ENCODE data around the gene NFYB. TPM values are rescaled to one million over a fixed set of nuclear protein-coding genes. Genes with fewer than 3 reads are reported as not detected.

Gene NFYB
- polyA plus RNA-seq, 2 of the 4 experiments (the other 2 are of a cell fraction) = 45.2 to 70.2 TPM

DNA sequence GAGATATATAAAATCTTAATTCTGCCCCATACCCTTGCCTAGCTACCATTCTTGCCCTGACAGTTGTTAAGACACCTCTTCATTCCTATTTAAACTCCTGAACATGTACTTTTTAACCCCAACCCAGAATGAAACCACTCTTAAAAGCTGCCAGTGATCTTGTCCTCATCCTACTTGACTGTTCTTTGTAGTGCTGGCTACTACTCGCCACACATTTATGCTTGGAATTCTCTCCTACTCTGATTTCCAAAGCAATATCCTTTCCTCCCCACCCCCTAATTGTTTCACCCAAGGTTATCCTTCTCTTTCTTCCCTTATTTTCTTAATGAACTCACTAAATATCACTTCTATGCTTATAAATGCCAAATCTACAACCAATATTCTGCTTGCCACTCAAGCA lies 4.1 kb downstream of the NFYB start:
- H3K4me3 ChIP-seq = no peak overlapping the region
- no peaks in the 10 kb centered on the region for H3K9me3 ChIP-seq
- WGBS (ENCODE audit: missing lambda C conversion rate) = 85% methylated on average over 1 of the region's 1 CpG
- POLR2A ChIA-PET = no interaction called here
- TF ChIP-seq PHF8 (IDR thresholded peaks at IDR 0.05; ENCODE audit: borderline replicate concordance, low read depth) = no peak
- no peak for TF ChIP-seq FOXS1 (CRISPR knock-in tag; IDR thresholded peaks at IDR 0.05)
- TF ChIP-seq CBX2 (IDR thresholded peaks at IDR 0.05; ENCODE audit: borderline replicate concordance, low read depth) = no peak
- TF ChIP-seq HMGXB4 (CRISPR knock-in tag; IDR thresholded peaks at IDR 0.05; ENCODE audit: borderline replicate concordance) = no peak
- TF ChIP-seq EP300 (IDR thresholded peaks at IDR 0.05) = no peak
- TF ChIP-seq CHD4 (IDR thresholded peaks at IDR 0.05; ENCODE audit: borderline replicate concordance) = no peak
- TF ChIP-seq SMC3 (IDR thresholded peaks at IDR 0.05) = no peak
- no peak for TF ChIP-seq KDM1A (IDR thresholded peaks at IDR 0.05; ENCODE audit: low read depth)
- TF ChIP-seq TP53 (CRISPR knock-in tag; IDR thresholded peaks at IDR 0.05) = no peak
- no peak for TF ChIP-seq TFCP2L1 (CRISPR knock-in tag; IDR thresholded peaks at IDR 0.05)
- TF ChIP-seq MAX (IDR thresholded peaks at IDR 0.05) = no peak
- TF ChIP-seq JUN (IDR thresholded peaks at IDR 0.05) = no peak
- TF ChIP-seq CBX8 (IDR thresholded peaks at IDR 0.05) = no peak
- no peak for TF ChIP-seq RARB (CRISPR knock-in tag; IDR thresholded peaks at IDR 0.05)
- TF ChIP-seq, protein P1, sequence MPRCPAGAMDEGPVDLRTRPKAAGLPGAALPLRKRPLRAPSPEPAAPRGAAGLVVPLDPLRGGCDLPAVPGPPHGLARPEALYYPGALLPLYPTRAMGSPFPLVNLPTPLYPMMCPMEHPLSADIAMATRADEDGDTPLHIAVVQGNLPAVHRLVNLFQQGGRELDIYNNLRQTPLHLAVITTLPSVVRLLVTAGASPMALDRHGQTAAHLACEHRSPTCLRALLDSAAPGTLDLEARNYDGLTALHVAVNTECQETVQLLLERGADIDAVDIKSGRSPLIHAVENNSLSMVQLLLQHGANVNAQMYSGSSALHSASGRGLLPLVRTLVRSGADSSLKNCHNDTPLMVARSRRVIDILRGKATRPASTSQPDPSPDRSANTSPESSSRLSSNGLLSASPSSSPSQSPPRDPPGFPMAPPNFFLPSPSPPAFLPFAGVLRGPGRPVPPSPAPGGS (IDR thresholded peaks at IDR 0.05) = no peak
- TF ChIP-seq GATA3 (IDR thresholded peaks at IDR 0.05; ENCODE audit: borderline replicate concordance) = no peak
- peak overlapping the region; percentile 91 for H3K4me2 ChIP-seq
- H3K4me1 ChIP-seq = peaks cover 75% of the 10 kb centered on the region
- ATAC-seq (no peak), FAIRE-seq (no peak), DNase-seq (ENCODE audit: low read depth in 1 of 2, low spot score in 1 of 2) (no peak)
- H3K27ac ChIP-seq = 0 out of 6 replicates have a peak overlapping the region, but pooled peaks of 1 of the 2 experiments have one; percentile 8
- CTCF ChIA-PET = interaction anchor here (0.5 to 1.3 kb wide), 5 partner anchors 25 to 840 kb away, joined by 3 to 4 read pairs (median 3); no protein-coding TSS in a partner anchor

DNA sequence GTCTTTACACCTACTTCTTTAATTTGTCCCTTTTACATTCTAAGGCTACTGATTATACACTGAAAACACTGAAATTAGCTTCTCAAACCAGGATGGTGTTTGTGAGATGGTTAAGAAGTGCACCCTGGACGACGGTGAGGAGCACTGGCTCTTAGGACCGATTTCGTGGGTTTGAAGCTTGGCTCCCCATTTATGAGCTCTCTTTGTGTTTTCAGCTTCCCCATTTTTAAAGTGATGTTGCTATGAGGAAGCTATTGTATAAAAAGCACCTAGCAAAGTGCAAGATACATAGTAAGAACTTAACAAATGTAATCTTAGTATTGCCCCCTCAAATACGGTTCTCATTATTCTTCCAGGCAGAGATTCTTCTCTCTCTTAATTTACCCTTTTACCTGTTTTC lies 4.7 kb downstream of the NFYB start:
- H3K4me2 ChIP-seq = peak overlapping the region; percentile 91; the same call in 2 of the 3 replicates
- CTCF ChIA-PET = interaction anchor here (0.5 to 1.3 kb wide), 3 partner anchors 24 to 840 kb away, joined by 3 read pairs; no protein-coding TSS in a partner anchor
- FAIRE-seq (no peak), DNase-seq (ENCODE audit: low read depth in 1 of 2, low spot score in 1 of 2) (no peak), ATAC-seq (no peak)
- H3K27ac ChIP-seq = no peak overlapping the region
- H3K4me1 ChIP-seq = peaks cover 70% of the 10 kb centered on the region
- no peak overlapping the region for H3K4me3 ChIP-seq
- no peaks in the 10 kb centered on the region for H3K9me3 ChIP-seq
- WGBS (ENCODE audit: missing lambda C conversion rate) = 91% methylated on average over 5 of the region's 5 CpGs
- TF ChIP-seq CHD4 (IDR thresholded peaks at IDR 0.05; ENCODE audit: borderline replicate concordance) (no peak), ZNF302 (CRISPR knock-in tag; IDR thresholded peaks at IDR 0.05) (no peak), POLR2AphosphoS2 (conservative IDR thresholded peaks at IDR 0.05; ENCODE audit: low read length) (no peak), HOXB13 (CRISPR knock-in tag; IDR thresholded peaks at IDR 0.05; ENCODE audit: low read depth) (no peak), POLR2A (IDR thresholded peaks at IDR 0.05; ENCODE audit: low read length) (no peak), RAD21 (conservative IDR thresholded peaks at IDR 0.05 in 1 of 2, IDR thresholded peaks at IDR 0.05 in 1 of 2) (no peak), NFE2L2 (conservative IDR thresholded peaks at IDR 0.05; ENCODE audit: low read length) (no peak), CEBPB (IDR thresholded peaks at IDR 0.05) (no peak), BHLHE40 (IDR thresholded peaks at IDR 0.05; ENCODE audit: low read depth, low read length) (no peak), KDM5A (IDR thresholded peaks at IDR 0.05) (no peak), E2F6 (IDR thresholded peaks at IDR 0.05; ENCODE audit: borderline replicate concordance, low read depth) (no peak), JUN (IDR thresholded peaks at IDR 0.05) (no peak), TFCP2L1 (CRISPR knock-in tag; IDR thresholded peaks at IDR 0.05) (no peak), NPAS2 (CRISPR knock-in tag; IDR thresholded peaks at IDR 0.05; ENCODE audit: borderline replicate concordance) (no peak), HOXB5 (CRISPR knock-in tag; IDR thresholded peaks at IDR 0.05) (no peak), ESRRA (IDR thresholded peaks at IDR 0.05; ENCODE audit: borderline replicate concordance, low read length) (no peak), FOSB (CRISPR knock-in tag; IDR thresholded peaks at IDR 0.05) (no peak), HDAC2 (IDR thresholded peaks at IDR 0.05) (no peak)
- TF ChIP-seq, protein P2, sequence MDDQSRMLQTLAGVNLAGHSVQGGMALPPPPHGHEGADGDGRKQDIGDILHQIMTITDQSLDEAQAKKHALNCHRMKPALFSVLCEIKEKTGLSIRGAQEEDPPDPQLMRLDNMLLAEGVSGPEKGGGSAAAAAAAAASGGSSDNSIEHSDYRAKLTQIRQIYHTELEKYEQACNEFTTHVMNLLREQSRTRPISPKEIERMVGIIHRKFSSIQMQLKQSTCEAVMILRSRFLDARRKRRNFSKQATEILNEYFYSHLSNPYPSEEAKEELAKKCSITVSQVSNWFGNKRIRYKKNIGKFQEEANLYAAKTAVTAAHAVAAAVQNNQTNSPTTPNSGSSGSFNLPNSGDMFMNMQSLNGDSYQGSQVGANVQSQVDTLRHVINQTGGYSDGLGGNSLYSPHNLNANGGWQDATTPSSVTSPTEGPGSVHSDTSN (IDR thresholded peaks at IDR 0.05) = no peak
- TF ChIP-seq, protein P3, sequence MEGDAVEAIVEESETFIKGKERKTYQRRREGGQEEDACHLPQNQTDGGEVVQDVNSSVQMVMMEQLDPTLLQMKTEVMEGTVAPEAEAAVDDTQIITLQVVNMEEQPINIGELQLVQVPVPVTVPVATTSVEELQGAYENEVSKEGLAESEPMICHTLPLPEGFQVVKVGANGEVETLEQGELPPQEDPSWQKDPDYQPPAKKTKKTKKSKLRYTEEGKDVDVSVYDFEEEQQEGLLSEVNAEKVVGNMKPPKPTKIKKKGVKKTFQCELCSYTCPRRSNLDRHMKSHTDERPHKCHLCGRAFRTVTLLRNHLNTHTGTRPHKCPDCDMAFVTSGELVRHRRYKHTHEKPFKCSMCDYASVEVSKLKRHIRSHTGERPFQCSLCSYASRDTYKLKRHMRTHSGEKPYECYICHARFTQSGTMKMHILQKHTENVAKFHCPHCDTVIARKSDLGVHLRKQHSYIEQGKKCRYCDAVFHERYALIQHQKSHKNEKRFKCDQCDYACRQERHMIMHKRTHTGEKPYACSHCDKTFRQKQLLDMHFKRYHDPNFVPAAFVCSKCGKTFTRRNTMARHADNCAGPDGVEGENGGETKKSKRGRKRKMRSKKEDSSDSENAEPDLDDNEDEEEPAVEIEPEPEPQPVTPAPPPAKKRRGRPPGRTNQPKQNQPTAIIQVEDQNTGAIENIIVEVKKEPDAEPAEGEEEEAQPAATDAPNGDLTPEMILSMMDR (IDR thresholded peaks at IDR 0.05) = no peak
- POLR2A ChIA-PET = no interaction called here

All from A549 (cell line).